HL-60/S4 (cell line): ENCODE data around the gene MAPRE3.

Source experiments
- in situ Hi-C: fragments of 300-500 bp; cut with MboI; formaldehyde crosslinking; loops from 2 replicates; pipeline ENCODE4 v1.14.3; 2022; ENCODE audit warnings: low sequenced_read_pairs

The MAPRE3 gene

GRCh38 chr2:26978061-26978596 is 7.7 kb downstream of the MAPRE3 start:
- in situ Hi-C loops = no loop called here

DNA sequence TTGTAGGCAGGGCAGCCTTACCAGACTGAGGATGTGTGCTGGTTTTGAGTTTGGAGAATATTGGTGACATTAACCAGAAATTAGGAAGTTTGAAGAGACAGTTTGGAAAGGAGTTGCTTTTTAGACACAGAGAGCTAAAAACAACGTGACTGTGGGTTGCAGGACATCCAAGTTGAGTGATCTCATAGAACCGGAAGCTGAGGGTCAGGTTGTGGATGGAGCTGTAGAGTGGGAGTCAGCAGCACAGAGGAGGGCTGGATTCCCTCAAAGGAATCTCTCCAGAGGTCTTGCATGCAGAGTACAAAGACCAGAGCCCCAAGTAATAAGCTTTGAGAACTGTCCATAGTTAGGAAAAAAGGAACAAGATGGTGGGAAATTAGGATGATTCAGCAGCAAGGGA is 9.3 kb downstream of the MAPRE3 start:
- in situ Hi-C loops = no loop called here

- in situ Hi-C loops = no loop called here
These were observed 10.5 kb downstream of the MAPRE3 start for GRCh38 chr2:26980971-26981370.

- in situ Hi-C loops = no loop called here
These were observed 11.8 kb downstream of the MAPRE3 start for GRCh38 chr2:26982102-26982742.

- in situ Hi-C loops = no loop called here
These were observed 13.3 kb downstream of the MAPRE3 start for GRCh38 chr2:26983746-26984145.

DNA sequence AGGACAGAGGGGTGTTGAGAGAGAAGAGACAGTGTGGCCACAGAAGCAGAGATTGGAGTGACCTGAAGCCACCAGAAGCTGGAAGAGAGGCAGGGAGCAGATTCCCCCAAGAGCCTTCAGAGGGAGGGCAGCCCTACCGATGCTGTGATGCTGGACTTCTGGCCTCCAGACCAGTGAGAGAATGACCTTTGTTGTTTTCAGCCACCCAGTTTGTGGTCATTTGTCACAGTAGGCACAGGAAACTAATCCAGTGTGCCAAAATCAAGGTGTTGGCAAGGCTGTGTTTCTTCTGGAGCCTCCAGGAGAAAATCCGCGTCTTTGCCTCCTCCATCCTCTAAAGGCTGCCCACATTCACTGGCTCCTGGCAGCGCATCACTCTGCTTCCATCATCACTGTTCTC is 15.4 kb downstream of the MAPRE3 start:
- in situ Hi-C loops = no loop called here

GRCh38 chr2:26986576-26986975 is 16.1 kb downstream of the MAPRE3 start:
- in situ Hi-C loops = no loop called here

- in situ Hi-C loops = no loop called here
These were observed 17.8 kb downstream of the MAPRE3 start for GRCh38 chr2:26988058-26988860.

- in situ Hi-C loops = no loop called here
These were observed 18.7 kb downstream of the MAPRE3 start for GRCh38 chr2:26989156-26989555.

- in situ Hi-C loops = no loop called here
These were observed 21.3 kb downstream of the MAPRE3 start for GRCh38 chr2:26991717-26992116.

GRCh38 chr2:26993768-26994167 is 23.3 kb downstream of the MAPRE3 start:
- in situ Hi-C loops = no loop called here

- in situ Hi-C loops = no loop called here
These were observed 24.5 kb downstream of the MAPRE3 start for GRCh38 chr2:26994983-26995382.

DNA sequence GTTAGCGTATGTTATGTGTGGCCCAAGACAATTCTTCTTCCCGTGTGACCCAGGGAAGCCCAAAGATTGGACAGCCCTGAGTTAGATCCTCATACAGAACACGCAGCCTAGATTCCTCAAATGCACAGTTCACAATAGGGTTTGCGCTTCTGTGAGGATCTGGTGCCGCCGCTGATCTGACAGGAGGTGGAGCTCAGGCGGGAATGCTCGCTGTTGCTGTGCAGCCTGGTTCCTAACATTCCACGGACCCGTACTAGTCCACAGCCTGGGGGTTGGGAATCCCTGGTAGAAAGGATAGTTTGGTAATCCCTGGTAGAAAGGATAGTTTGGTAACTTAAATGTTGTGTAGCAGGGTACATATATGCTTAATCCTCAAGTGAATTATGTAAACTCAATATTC is 27.0 kb downstream of the MAPRE3 start:
- in situ Hi-C loops = no loop called here

- in situ Hi-C loops = no loop called here
These were observed 27.9 kb downstream of the MAPRE3 start for GRCh38 chr2:26998323-26998722.

DNA sequence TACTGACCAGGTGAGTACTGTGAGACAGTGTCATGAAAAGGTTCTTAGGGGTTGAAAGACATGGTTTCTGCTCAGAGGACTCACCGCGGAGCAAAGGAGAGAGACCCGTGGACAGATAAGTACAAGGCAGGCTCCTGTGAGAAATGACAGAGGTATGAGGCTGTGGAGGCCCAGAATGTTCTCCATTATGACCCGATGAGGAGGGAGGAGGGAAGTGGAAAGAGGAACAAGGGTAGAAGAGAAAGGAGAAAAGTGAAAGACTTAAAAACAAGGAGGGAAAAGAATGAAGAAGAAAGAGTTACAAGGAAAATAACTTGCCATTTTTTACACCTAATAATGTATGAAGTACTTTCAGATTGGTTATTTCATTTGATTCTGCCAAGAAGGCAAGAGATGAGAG is 29.8 kb downstream of the MAPRE3 start:
- in situ Hi-C loops = no loop called here

DNA sequence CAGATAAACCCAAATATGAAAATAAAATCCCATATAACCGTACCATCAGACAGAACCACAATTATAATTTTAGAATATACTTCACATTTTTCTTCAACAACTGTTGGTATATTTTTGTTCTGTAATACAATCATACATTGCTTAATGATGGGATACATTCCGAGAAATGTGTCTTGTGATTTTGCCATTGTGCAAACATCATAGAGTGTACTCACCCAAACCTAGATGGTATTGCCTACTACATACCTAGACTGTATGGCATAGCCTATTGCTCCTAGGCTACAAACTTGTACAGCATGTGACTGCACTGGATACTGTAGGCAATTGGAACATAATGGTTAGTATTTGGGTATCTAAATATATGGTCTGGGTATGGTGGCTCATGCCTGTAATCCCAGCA is 30.6 kb downstream of the MAPRE3 start:
- in situ Hi-C loops = no loop called here

GRCh38 chr2:27001950-27002349 is 31.5 kb downstream of the MAPRE3 start:
- in situ Hi-C loops = no loop called here

DNA sequence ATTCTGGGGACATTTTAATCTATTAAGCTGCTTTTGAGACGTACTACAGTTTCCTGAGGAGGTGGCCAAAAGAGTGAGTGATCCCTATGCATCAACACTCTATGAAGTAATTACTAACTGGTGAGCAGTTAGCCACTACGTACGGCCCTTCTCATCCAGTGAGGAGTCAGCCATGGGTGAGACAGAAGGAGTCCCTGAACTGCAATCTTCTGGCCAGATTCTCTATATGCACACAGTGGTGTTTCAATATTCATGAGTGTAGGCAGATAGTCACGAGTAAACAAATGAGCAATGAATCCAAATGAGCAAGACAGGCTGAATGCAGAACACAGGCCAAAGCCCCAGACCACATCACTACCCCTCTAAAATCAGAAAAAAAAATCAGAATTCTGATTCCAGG is 32.6 kb downstream of the MAPRE3 start:
- in situ Hi-C loops = no loop called here

GRCh38 chr2:27003857-27004256 is 33.4 kb downstream of the MAPRE3 start:
- in situ Hi-C loops = no loop called here

DNA sequence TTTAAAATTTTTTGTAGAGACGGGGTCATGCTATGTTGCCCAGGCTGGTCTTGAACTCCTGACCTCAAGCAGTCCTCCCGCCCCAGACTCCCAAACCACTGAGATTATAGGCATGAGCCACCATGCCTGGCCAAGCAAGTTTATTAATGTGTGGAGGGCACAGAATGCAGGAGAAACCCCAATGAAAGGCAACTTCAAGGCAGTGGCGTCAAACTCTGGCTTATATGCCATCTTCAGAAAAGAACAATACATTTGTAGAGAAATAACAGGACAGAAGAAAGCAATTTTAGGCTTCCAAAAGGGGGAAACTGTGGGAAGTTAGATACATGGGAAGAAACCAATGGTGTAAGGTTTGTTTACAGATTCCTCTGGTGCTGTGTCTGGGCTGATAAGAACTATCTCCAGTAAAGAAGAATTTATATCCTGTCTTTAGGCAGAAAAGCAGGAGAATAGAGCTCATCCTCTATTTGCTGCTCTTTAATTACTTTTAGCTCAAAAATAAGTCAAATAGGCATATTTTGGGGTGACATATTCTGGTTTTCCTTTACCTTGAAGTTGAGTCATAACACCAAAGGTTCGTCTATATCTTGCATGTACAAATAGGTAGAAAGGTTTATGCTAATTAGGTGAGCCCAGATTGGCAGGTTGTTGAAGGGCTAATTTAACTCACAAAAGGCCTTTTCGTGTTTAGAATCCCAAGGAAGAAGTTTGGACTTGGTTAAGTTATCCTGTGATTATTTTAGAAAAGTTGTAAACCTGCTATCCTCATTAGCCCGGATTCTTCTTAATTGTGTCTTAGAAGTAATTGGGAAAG is 36.4 kb downstream of the MAPRE3 start:
- in situ Hi-C loops = no loop called here
